SK-N-SH treated with all-trans-retinoic acid at 6 μM for 48 hours (cell line): ENCODE data around the gene RAPGEF4.
A peak's percentile ranks its signal among the peaks of the same experiment; 100 is the strongest.

Experiments used
- ATAC-seq: fragments of 200-7000 bp; cut with Tn5 transposase; 3 replicates; pipeline ENCODE4 v1.9.1; 2020; ENCODE audit warnings: mild to moderate bottlenecking, moderate library complexity
- ARNTL ChIP-seq: fragments of 450-650 bp; formaldehyde crosslinking; IDR thresholded peaks from 2 replicates; pipeline ENCODE4 v1.5.0; 2020; ENCODE audit warnings: low read depth, mild to moderate bottlenecking, moderate library complexity, borderline replicate concordance
- BACH2 ChIP-seq: fragments of 250-450 bp; sonication (Bioruptor Pico); IDR thresholded peaks from 2 replicates; pipeline ENCODE4 v1.9.0; 2021; ENCODE audit warnings: mild to moderate bottlenecking, borderline replicate concordance
- CSDC2 ChIP-seq: fragments of 250-450 bp; sonication (Bioruptor Pico); IDR thresholded peaks from 2 replicates; pipeline ENCODE4 v1.5.0; 2020; ENCODE audit warnings: mild to moderate bottlenecking, moderate library complexity
- ESRRG ChIP-seq: fragments of 250-450 bp; sonication (Bioruptor Pico); IDR thresholded peaks from 2 replicates; pipeline ENCODE4 v1.6.1; 2021; ENCODE audit warnings: mild to moderate bottlenecking
- GLIS3 ChIP-seq: fragments of 250-450 bp; sonication (Bioruptor Pico); IDR thresholded peaks from 2 replicates; pipeline ENCODE4 v1.5.0; 2020; ENCODE audit warnings: mild to moderate bottlenecking, moderate library complexity
- ISL1 ChIP-seq: fragments of 250-450 bp; sonication (Bioruptor Pico); IDR thresholded peaks from 2 replicates; pipeline ENCODE4 v2.1.2; 2022; ENCODE audit warnings: mild to moderate bottlenecking, moderate library complexity
- OSR1 ChIP-seq: fragments of 250-450 bp; sonication (Bioruptor Pico); IDR thresholded peaks from 2 replicates; pipeline ENCODE4 v1.8.0; 2022; ENCODE audit warnings: moderate library complexity, mild to moderate bottlenecking, inconsistent platforms
- PPARA ChIP-seq: fragments of 250-450 bp; sonication (Bioruptor Pico); IDR thresholded peaks from 2 replicates; pipeline ENCODE4 v1.5.0; 2020; ENCODE audit warnings: mild to moderate bottlenecking, borderline replicate concordance
- RARB ChIP-seq: fragments of 250-450 bp; sonication (Bioruptor Pico); IDR thresholded peaks from 2 replicates; pipeline ENCODE4 v1.8.0; 2021; ENCODE audit warnings: mild to moderate bottlenecking, moderate library complexity
- TCF4 ChIP-seq: fragments of 250-450 bp; sonication (Bioruptor Pico); IDR thresholded peaks from 2 replicates; pipeline ENCODE4 v1.8.0; 2021; ENCODE audit warnings: mild to moderate bottlenecking, moderate library complexity, borderline replicate concordance
- TOX ChIP-seq: fragments of 250-450 bp; sonication (Bioruptor Pico); IDR thresholded peaks from 2 replicates; pipeline ENCODE4 v1.8.0; 2021; ENCODE audit warnings: mild to moderate bottlenecking, moderate library complexity, borderline replicate concordance
- ZFP3 ChIP-seq: fragments of 250-450 bp; sonication (Bioruptor Pico); IDR thresholded peaks from 2 replicates; pipeline ENCODE4 v1.5.0; 2020; ENCODE audit warnings: mild to moderate bottlenecking, moderate library complexity
- ZNF565 ChIP-seq: fragments of 450-650 bp; formaldehyde crosslinking; conservative IDR thresholded peaks from 2 replicates; pipeline ENCODE4 v1.5.0; 2020; ENCODE audit warnings: low read depth, mild to moderate bottlenecking, moderate library complexity
- ZNF70 ChIP-seq: fragments of 450-650 bp; formaldehyde crosslinking; IDR thresholded peaks from 2 replicates; pipeline ENCODE4 v1.5.0; 2020; ENCODE audit warnings: mild to moderate bottlenecking, moderate library complexity
- ZNF8 ChIP-seq: fragments of 450-650 bp; formaldehyde crosslinking; IDR thresholded peaks from 2 replicates; pipeline ENCODE4 v1.5.0; 2020; ENCODE audit warnings: mild to moderate bottlenecking, moderate library complexity
- TF ChIP-seq, protein P1 (sequence below): fragments of 250-450 bp; sonication (Bioruptor Pico); IDR thresholded peaks from 2 replicates; pipeline ENCODE4 v1.8.0; 2020; ENCODE audit warnings: mild to moderate bottlenecking, moderate library complexity, borderline replicate concordance
- TF ChIP-seq, protein P2 (sequence below): fragments of 250-450 bp; sonication (Bioruptor Pico); IDR thresholded peaks from 2 replicates; pipeline ENCODE4 v1.5.1; 2020; ENCODE audit warnings: low read depth, mild to moderate bottlenecking, moderate library complexity
- TF ChIP-seq, protein P3 (sequence below): fragments of 250-450 bp; sonication (Bioruptor Pico); IDR thresholded peaks from 2 replicates; pipeline ENCODE4 v1.8.0; 2021; ENCODE audit warnings: low read depth, mild to moderate bottlenecking, moderate library complexity, borderline replicate concordance
- TF ChIP-seq, protein P4 (sequence below): fragments of 250-450 bp; sonication (Bioruptor Pico); IDR thresholded peaks from 2 replicates; pipeline ENCODE4 v1.5.0; 2020; ENCODE audit warnings: mild to moderate bottlenecking, moderate library complexity
- TF ChIP-seq, protein P5 (sequence below): fragments of 250-450 bp; sonication (Bioruptor Pico); IDR thresholded peaks from 2 replicates; pipeline ENCODE4 v1.5.1; 2021; ENCODE audit warnings: mild to moderate bottlenecking, moderate library complexity

RAPGEF4 gene

DNA sequence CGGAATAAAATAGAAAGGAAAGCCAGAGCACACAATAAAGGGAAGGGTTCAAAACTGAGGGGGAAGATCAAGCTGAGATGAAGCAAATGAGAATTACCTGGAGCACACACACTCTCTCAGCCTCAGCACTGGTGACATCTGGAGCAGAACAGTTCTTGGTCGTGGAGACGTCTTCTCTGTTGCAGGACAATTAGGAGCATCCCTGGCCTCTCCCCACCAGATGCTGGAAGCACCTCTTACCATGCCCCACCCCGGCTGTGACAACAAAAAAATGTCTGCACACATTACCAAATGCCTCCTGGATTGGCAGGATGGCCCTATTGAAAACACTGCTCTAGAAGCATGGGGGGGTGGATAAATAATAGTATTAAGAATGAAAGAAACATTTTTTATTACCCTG, 296.4 kb downstream of the RAPGEF4 start:
- TF ChIP-seq RARB (CRISPR knock-in tag) (no peak), OSR1 (CRISPR knock-in tag) (no peak), ZNF8 (no peak), ZNF70 (CRISPR knock-in tag) (no peak), ARNTL (no peak), TOX (CRISPR knock-in tag) (no peak), TCF4 (no peak), BACH2 (CRISPR knock-in tag) (no peak), ZNF565 (CRISPR knock-in tag) (no peak), ISL1 (CRISPR knock-in tag) (no peak), PPARA (CRISPR knock-in tag) (no peak), ESRRG (CRISPR knock-in tag) (no peak), ZFP3 (CRISPR knock-in tag) (no peak)
- TF ChIP-seq, protein P1, sequence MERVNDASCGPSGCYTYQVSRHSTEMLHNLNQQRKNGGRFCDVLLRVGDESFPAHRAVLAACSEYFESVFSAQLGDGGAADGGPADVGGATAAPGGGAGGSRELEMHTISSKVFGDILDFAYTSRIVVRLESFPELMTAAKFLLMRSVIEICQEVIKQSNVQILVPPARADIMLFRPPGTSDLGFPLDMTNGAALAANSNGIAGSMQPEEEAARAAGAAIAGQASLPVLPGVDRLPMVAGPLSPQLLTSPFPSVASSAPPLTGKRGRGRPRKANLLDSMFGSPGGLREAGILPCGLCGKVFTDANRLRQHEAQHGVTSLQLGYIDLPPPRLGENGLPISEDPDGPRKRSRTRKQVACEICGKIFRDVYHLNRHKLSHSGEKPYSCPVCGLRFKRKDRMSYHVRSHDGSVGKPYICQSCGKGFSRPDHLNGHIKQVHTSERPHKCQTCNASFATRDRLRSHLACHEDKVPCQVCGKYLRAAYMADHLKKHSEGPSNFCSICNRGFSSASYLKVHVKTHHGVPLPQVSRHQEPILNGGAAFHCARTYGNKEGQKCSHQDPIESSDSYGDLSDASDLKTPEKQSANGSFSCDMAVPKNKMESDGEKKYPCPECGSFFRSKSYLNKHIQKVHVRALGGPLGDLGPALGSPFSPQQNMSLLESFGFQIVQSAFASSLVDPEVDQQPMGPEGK: no peak
- TF ChIP-seq, protein P2, sequence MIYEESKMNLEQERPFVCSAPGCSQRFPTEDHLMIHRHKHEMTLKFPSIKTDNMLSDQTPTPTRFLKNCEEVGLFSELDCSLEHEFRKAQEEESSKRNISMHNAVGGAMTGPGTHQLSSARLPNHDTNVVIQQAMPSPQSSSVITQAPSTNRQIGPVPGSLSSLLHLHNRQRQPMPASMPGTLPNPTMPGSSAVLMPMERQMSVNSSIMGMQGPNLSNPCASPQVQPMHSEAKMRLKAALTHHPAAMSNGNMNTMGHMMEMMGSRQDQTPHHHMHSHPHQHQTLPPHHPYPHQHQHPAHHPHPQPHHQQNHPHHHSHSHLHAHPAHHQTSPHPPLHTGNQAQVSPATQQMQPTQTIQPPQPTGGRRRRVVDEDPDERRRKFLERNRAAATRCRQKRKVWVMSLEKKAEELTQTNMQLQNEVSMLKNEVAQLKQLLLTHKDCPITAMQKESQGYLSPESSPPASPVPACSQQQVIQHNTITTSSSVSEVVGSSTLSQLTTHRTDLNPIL (CRISPR knock-in tag): no peak
- TF ChIP-seq, protein P3, sequence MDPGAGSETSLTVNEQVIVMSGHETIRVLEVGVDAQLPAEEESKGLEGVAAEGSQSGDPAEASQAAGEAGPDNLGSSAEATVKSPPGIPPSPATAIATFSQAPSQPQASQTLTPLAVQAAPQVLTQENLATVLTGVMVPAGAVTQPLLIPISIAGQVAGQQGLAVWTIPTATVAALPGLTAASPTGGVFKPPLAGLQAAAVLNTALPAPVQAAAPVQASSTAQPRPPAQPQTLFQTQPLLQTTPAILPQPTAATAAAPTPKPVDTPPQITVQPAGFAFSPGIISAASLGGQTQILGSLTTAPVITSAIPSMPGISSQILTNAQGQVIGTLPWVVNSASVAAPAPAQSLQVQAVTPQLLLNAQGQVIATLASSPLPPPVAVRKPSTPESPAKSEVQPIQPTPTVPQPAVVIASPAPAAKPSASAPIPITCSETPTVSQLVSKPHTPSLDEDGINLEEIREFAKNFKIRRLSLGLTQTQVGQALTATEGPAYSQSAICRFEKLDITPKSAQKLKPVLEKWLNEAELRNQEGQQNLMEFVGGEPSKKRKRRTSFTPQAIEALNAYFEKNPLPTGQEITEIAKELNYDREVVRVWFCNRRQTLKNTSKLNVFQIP (CRISPR knock-in tag): no peak
- TF ChIP-seq, protein P4, sequence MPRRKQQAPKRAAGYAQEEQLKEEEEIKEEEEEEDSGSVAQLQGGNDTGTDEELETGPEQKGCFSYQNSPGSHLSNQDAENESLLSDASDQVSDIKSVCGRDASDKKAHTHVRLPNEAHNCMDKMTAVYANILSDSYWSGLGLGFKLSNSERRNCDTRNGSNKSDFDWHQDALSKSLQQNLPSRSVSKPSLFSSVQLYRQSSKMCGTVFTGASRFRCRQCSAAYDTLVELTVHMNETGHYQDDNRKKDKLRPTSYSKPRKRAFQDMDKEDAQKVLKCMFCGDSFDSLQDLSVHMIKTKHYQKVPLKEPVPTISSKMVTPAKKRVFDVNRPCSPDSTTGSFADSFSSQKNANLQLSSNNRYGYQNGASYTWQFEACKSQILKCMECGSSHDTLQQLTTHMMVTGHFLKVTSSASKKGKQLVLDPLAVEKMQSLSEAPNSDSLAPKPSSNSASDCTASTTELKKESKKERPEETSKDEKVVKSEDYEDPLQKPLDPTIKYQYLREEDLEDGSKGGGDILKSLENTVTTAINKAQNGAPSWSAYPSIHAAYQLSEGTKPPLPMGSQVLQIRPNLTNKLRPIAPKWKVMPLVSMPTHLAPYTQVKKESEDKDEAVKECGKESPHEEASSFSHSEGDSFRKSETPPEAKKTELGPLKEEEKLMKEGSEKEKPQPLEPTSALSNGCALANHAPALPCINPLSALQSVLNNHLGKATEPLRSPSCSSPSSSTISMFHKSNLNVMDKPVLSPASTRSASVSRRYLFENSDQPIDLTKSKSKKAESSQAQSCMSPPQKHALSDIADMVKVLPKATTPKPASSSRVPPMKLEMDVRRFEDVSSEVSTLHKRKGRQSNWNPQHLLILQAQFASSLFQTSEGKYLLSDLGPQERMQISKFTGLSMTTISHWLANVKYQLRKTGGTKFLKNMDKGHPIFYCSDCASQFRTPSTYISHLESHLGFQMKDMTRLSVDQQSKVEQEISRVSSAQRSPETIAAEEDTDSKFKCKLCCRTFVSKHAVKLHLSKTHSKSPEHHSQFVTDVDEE (CRISPR knock-in tag): no peak
- TF ChIP-seq, protein P5, sequence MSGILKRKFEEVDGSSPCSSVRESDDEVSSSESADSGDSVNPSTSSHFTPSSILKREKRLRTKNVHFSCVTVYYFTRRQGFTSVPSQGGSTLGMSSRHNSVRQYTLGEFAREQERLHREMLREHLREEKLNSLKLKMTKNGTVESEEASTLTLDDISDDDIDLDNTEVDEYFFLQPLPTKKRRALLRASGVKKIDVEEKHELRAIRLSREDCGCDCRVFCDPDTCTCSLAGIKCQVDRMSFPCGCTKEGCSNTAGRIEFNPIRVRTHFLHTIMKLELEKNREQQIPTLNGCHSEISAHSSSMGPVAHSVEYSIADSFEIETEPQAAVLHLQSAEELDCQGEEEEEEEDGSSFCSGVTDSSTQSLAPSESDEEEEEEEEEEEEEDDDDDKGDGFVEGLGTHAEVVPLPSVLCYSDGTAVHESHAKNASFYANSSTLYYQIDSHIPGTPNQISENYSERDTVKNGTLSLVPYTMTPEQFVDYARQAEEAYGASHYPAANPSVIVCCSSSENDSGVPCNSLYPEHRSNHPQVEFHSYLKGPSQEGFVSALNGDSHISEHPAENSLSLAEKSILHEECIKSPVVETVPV (CRISPR knock-in tag): no peak
- TF ChIP-seq, all 23 proteins: peak for 0
- no peak for ATAC-seq

DNA sequence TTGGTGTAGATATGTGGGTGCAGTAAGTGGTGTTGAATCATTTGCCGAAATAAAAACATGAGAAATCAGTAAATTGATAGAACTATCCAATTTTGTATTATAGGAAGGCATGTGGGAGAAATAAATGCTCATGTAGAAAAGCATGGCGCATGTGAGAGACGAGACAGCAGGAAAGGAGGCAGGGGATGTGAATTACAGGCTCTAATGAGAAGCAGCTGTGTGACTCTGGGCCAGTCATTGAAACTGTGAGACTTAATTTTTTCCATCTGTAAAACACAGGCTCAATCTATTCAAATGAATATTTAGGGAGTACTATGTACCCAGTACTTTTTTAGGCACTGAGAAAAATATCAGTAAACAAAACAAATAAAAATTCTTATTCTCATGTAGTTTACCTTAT, 297.4 kb downstream of the RAPGEF4 start:
- TF ChIP-seq TCF4 (peak; percentile 78), ISL1 (CRISPR knock-in tag) (no peak)
- peak; percentile 79 for ATAC-seq

DNA sequence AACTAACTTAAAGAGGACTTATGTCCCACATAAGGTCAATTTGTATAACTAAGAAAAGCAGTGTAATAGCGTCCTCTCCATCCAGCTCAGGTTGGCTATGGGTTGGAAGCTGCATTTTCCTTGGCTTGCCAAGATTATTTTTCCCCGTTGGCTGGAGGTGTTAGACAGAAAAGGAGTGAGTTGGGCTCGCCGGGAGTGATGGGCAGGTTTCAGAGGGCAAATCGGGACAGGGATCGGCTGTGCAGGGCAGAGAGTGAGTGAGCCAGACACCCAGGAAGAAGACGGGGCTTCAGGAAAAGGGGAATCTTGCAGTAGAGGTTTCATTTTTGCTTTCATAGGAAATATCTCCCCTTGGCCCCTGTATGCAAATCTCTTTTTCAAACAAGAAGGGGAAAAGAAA, 298.5 kb downstream of the RAPGEF4 start:
- TF ChIP-seq, protein P1: no peak
- TF ChIP-seq, protein P4 (CRISPR knock-in tag): no peak
- TF ChIP-seq TOX (CRISPR knock-in tag): no peak
- TF ChIP-seq ARNTL: no peak
- no peak for TF ChIP-seq ZFP3 (CRISPR knock-in tag)
- TF ChIP-seq ZNF565 (CRISPR knock-in tag): no peak
- no peak for TF ChIP-seq RARB (CRISPR knock-in tag)
- no peak for TF ChIP-seq ISL1 (CRISPR knock-in tag)
- TF ChIP-seq, protein P5 (CRISPR knock-in tag): no peak
- no peak for TF ChIP-seq ZNF8
- TF ChIP-seq CSDC2: no peak
- no peak for TF ChIP-seq BACH2 (CRISPR knock-in tag)
- no peak for TF ChIP-seq GLIS3 (CRISPR knock-in tag)
- no peak for TF ChIP-seq ESRRG (CRISPR knock-in tag)
- peak; percentile 25; the same call in 1 of the 3 replicates for ATAC-seq
